HG03196 (cell line): Measurements from ENCODE around the gene TRIM56.
"Not testable (repeated sequence)": the region's sequence is repeated elsewhere in the genome, so short reads cannot be mapped to it uniquely, and the experiment has no call there.

Experiments
- ATAC-seq: cut with Tn5 transposase; IDR thresholded peaks from one replicate; pipeline ENCODE4 v1.9.1; 2021; ENCODE audit not compliant: unreplicated experiment

The TRIM56 gene

DNA sequence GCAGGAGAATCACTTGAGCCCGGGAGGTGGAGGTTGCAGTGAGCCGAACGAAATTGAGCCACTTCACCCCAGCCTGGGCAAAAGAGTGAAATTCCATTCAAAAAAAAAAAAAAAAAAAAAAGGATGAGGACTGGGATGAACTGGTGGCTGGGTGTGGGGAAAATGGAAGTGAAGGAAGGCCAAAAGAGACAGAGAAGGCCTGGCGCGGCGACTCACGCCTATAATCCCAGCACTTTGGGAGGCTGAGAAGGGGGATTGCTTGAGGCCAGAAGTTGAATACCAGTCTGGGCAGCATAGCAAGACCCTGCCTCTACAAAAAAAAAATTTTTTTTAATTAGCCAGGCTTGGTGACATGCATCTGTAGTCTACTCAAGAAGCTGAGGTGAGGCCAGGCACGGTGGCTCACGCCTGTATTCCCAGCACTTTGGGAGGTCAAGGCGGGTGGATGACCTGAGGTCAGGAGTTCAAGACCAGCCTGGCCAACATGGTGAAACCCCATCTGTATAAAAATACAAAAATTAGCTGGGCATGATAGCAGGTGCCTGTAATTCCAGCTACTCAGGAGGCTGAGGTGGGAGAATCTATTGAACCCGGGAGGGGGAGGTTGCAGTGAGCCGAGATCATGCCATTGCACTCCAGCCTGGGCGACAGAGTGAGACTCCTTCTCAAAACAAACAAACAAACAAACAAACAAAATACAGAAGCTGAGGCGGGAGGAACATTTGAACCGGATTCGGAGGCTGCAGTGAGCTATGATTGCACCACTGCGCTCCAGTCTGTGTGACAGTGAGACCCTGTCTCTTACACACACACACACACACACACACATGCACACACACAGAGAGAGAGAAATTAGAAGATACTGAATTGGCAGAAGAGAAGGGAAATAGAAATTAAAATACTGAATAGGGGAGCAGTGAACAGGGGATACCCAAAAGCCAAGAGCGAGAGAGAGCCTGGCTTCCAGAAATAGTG lies 47.6 kb downstream of the TRIM56 start:
- not testable (repeated sequence) for ATAC-seq

DNA sequence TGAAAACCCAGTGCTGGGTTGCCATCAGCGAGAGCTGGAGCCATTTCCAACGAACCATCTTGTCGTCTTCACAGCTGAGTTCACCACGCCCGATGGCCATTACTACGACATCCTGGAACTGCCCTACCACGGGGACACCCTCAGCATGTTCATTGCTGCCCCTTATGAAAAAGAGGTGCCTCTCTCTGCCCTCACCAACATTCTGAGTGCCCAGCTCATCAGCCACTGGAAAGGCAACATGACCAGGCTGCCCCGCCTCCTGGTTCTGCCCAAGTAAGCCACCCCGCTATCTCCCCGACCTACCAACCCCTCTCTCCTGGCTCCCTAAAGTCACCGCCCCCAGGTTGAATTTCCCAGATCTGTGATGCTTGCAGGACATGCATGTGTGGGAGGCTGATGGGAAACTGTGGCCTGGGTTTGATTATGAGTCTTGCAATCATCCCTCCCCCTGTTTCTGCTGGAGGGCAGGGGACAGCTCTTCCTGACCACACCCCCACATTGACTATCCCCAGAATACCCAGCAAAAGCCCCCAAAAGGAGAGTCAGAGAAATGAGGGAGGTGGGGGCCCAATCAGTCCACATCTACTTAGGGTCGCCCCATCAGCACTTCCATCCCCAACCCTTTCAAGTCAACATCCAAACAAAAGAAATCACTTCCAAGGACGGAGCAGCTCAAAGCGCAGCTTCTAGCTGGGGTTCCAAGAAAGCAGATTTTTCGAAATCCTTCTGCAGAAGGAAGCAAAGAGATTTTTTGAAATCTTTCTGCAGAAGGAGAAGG lies 48.5 kb downstream of the TRIM56 start:
- no peak for ATAC-seq

DNA sequence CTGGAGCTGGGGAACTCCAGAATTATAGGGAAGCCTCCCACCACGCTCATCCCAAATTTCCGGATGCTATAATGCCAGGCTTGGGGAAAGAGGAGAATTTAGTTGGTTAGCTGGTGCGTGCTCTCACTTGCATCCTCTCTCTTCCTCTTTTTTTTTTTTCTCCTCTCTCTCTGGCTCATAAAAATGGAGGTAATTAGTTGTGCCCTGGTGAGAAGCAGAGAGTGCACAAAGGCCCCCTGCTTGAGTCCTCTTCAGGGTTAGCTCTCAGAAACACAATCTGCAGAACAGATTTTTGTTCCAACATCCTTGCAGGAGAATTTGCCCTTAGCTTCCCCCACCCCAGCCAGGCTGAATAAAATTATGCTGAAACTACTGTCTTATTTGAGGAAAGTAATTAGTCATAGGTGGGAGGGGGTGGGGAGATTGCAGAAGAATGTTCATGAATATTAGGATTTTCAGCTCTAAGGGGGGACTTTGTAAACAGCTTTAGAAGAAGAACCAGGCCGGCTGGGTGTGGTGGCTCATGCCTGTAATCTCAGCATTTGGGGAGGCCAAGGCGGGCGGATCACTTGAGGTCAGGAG lies 49.2 kb downstream of the TRIM56 start:
- no peak for ATAC-seq

DNA sequence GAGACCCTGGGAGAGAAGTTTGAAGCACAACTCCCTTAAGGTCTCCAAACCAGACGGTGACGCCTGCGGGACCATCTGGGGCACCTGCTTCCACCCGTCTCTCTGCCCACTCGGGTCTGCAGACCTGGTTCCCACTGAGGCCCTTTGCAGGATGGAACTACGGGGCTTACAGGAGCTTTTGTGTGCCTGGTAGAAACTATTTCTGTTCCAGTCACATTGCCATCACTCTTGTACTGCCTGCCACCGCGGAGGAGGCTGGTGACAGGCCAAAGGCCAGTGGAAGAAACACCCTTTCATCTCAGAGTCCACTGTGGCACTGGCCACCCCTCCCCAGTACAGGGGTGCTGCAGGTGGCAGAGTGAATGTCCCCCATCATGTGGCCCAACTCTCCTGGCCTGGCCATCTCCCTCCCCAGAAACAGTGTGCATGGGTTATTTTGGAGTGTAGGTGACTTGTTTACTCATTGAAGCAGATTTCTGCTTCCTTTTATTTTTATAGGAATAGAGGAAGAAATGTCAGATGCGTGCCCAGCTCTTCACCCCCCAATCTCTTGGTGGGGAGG lies 52.5 kb downstream of the TRIM56 start:
- ATAC-seq, result no peak

DNA sequence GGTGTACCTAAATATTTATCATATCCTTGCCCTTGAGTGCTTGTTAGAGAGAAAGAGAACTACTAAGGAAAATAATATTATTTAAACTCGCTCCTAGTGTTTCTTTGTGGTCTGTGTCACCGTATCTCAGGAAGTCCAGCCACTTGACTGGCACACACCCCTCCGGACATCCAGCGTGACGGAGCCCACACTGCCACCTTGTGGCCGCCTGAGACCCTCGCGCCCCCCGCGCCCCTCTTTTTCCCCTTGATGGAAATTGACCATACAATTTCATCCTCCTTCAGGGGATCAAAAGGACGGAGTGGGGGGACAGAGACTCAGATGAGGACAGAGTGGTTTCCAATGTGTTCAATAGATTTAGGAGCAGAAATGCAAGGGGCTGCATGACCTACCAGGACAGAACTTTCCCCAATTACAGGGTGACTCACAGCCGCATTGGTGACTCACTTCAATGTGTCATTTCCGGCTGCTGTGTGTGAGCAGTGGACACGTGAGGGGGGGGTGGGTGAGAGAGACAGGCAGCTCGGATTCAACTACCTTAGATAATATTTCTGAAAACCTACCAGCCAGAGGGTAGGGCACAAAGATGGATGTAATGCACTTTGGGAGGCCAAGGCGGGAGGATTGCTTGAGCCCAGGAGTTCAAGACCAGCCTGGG lies 53.1 kb downstream of the TRIM56 start:
- peak; percentile 76 for ATAC-seq

DNA sequence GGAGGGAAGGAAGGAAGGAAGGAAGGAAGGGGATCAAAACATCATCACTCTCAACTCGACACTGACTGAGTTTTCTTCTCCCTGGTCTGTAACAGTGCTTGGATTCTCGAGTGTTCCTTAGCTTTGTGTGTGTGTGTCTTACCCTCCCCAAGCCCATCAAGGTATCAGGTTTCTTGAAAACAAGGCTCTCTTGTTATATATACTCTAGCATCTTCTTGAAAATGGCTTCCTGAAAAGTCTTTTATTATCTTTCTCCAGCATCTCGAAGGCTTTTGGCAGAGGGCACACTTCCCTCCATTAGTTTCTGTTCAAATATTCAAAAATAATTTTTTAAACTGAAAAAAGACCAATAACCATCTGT lies 55.0 kb downstream of the TRIM56 start:
- ATAC-seq, result no peak

DNA sequence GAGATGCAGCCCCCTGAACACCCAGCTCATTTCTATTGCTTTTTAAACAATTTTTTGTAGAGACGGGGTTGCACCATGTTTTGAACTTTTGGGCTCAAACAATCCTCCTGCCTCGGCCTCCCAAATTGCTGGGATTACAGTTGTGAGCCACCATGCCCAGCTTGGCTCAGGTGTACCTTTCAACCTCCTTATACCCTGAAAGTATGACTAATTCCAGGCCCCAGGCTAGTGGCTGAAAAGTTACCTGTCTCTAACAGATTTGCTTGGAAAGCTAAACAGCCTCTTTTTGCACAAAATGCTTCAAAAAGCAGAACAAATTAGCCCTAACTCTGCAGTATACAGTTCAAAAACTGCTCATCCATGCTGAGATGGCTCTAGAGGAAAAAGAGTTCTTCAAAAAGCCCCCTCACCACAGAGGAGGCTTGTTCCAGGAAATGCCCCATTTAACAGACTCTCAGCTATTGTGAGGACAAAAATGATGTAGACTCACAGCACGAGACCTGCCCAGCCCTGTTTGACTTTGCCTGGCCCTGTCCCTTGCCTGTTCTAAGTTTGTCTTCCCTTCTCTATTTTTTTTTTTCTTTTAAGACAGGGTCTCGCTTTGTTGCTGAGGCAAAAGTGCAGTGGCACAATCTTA lies 55.6 kb downstream of the TRIM56 start:
- no peak for ATAC-seq
